AG10803 (cell line): ENCODE measurements around the gene CDON.
"Not testable (repeated sequence)": the region's sequence is repeated elsewhere in the genome, so short reads cannot be mapped to it uniquely, and the experiment has no call there.

Experiments
- DNase-seq: peaks from one replicate; pipeline ENCODE4 v3.0.0; 2010; ENCODE audit warnings: low read depth
- H3K4me3 ChIP-seq: 2 replicates; pipeline ENCODE4 v1.5.1; 2011; ENCODE audit warnings: mild to moderate bottlenecking, low read length, control low read depth
- CTCF ChIP-seq: conservative IDR thresholded peaks from 2 replicates; pipeline ENCODE4 v1.5.1; 2011; ENCODE audit warnings: mild to moderate bottlenecking, low read length, control low read depth, inconsistent platforms

The CDON gene

GRCh38 chr11:126029237-126029636 is 33.4 kb downstream of the CDON start:
- H3K4me3 ChIP-seq = no peak overlapping the region
- no peak for TF ChIP-seq CTCF

GRCh38 chr11:126028534-126028933 is 34.1 kb downstream of the CDON start:
- not testable (repeated sequence) for H3K4me3 ChIP-seq, DNase-seq

More at GRCh38 chr11:126029237-126029636, 33.4 kb downstream of the CDON start:
- DNase-seq = no peak

DNA sequence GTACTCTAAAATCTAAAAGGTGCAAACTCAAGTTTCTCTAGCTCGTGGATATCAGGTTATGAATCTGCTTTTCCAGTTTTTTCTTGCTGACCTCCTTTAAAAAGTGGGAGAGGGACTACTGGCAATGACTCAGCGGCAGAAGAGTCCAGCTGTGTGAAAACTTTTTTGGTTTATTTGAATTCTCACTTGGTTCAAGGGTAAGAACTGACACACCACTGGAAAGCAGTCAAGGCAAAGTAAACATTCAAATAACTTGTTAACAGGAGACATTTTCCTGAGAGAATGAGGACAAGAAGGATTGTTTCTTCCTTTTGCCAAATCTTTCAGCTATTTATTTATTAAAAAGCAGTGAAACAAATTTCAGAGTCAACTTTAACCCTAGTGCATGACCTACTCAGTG is 36.1 kb downstream of the CDON start:
- TF ChIP-seq CTCF = no peak
- DNase-seq = no peak
- no peak overlapping the region for H3K4me3 ChIP-seq

DNA sequence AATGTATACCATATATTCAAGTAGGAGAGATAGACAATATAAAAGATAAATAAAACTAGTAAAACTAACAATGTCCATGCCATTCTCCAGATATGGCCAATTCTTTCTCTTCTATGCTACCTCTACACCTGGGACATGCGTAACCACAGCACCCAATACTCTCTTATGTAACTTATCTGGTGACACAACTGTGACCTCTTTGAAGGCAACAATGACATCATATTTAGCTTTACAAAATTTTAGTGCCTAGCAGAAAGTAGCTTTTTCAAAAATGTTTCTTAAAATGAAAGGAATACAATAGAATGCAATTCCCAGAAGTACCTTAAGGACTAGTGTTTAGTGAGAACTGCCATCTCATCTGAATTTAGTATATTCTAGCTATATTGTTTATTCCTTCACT is 36.8 kb downstream of the CDON start:
- no peak overlapping the region for H3K4me3 ChIP-seq
- TF ChIP-seq CTCF = no peak
- no peak for DNase-seq

- no peak for DNase-seq
- no peak overlapping the region for H3K4me3 ChIP-seq
- no peak for TF ChIP-seq CTCF
These were observed 38.5 kb downstream of the CDON start for GRCh38 chr11:126024123-126024522.

- DNase-seq = no peak
- no peak for TF ChIP-seq CTCF
- H3K4me3 ChIP-seq = no peak overlapping the region
These were observed 49.8 kb downstream of the CDON start for GRCh38 chr11:126012852-126013251.

DNA sequence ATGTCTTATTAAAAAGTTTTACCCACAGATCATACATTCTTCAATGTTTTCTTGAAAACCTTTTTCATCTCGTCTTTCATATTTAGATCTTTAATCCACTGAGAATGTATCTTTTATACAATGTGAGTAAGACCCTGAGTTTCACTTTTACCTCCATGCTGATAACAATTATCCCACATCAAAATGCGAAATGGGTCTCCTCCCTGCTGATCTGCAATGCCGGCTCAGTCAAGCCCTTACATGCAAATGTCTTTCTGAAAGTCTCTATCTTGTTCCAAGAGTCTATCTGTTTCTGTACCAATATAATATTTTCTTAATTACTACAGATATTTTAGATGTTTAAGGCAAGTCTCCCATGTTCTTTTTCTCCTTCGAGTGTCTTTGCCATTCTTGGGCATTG is 50.9 kb downstream of the CDON start:
- no peak for DNase-seq
- H3K4me3 ChIP-seq = no peak overlapping the region
- no peak for TF ChIP-seq CTCF

DNA sequence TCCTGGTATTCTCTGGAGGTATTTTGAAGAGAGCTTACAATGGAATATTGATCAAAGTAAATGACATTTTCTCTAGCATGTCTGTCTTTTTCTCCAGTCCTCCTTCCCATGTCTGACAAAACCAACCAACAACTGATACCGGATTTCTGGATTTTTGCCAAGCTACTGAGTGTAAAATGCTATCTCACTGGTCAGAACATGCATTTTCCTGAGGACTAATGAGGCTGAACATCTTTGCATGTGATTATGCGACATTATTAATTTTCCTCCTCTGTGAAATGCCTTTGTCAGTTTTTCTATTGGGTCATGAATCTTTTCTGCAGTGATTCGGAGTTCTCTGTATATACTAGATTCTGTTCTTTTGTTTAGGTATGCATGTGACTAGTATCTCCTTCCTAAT is 51.4 kb downstream of the CDON start:
- no peak for DNase-seq
- H3K4me3 ChIP-seq = no peak overlapping the region
- no peak for TF ChIP-seq CTCF
